Forelimb muscle (tissue), 1 donor: ENCODE results near the gene KISS1. TPM values are rescaled to one million over a fixed set of nuclear protein-coding genes. Genes with fewer than 3 reads are reported as not detected.

Experiments
- DNase-seq: peaks from one replicate; pipeline ENCODE4 v3.0.0-alpha.2; 2013; ENCODE audit warnings: low read depth
- polyA plus RNA-seq: library from polyadenylated mRNA; unstranded; fragments of 120-200 nt; gene quantifications from one replicate; pipeline ENCODE4 v1.2.1, GENCODE V29; 2013; ENCODE audit not compliant: insufficient read length

KISS1 gene
- polyA plus RNA-seq, 1 donor: 0.39 TPM

GRCh38 chr1:204192046-204192445 is 4.2 kb downstream of the KISS1 start:
- no peak for DNase-seq

- no peak for DNase-seq
These were observed 4.8 kb downstream of the KISS1 start for GRCh38 chr1:204191456-204191855.

GRCh38 chr1:204190212-204191211 is 5.8 kb downstream of the KISS1 start:
- peak; percentile 17 for DNase-seq

- no peak for DNase-seq
These were observed 7.2 kb downstream of the KISS1 start for GRCh38 chr1:204188959-204189639.

- DNase-seq: no peak
These were observed 9.7 kb downstream of the KISS1 start for GRCh38 chr1:204186597-204186996.

GRCh38 chr1:204181116-204181515 is 15.2 kb downstream of the KISS1 start:
- no peak for DNase-seq

- no peak for DNase-seq
These were observed 16.2 kb downstream of the KISS1 start for GRCh38 chr1:204180133-204180532.

- no peak for DNase-seq
These were observed 17.6 kb downstream of the KISS1 start for GRCh38 chr1:204178487-204179281.

GRCh38 chr1:204177133-204177532 is 19.2 kb downstream of the KISS1 start:
- no peak for DNase-seq

- no peak for DNase-seq
These were observed 20.2 kb downstream of the KISS1 start for GRCh38 chr1:204176049-204176448.

- DNase-seq: no peak
These were observed 21.3 kb downstream of the KISS1 start for GRCh38 chr1:204174958-204175357.

- DNase-seq: no peak
These were observed 23.8 kb downstream of the KISS1 start for GRCh38 chr1:204172404-204173029.

GRCh38 chr1:204171751-204172178 is 24.5 kb downstream of the KISS1 start:
- DNase-seq: no peak

GRCh38 chr1:204170494-204171155 is 25.7 kb downstream of the KISS1 start:
- DNase-seq: no peak

- DNase-seq: no peak
These were observed 26.4 kb downstream of the KISS1 start for GRCh38 chr1:204169858-204170257.

GRCh38 chr1:204167730-204168129 is 28.6 kb downstream of the KISS1 start:
- no peak for DNase-seq

- DNase-seq: no peak
These were observed 30.1 kb downstream of the KISS1 start, which contains the start of gene REN for GRCh38 chr1:204166219-204166618. Gene REN, minus strand, starts transcription at chr1:204166337. Its CDS starts 44 bp downstream, at chr1:204166293.

GRCh38 chr1:204162494-204163074 is 33.7 kb downstream of the KISS1 start:
- peak; percentile 19 for DNase-seq

GRCh38 chr1:204161609-204162493 is 34.4 kb downstream of the KISS1 start:
- DNase-seq: no peak
